ENCODE data around the gene APBA2.

Gene APBA2

GRCh38 chr15:28957606-28958498, 72.1 kb downstream of the APBA2 start:
- no peak overlapping the region for H3K9ac ChIP-seq (ENCODE audit: low read depth, low read length)
- H3K27me3 ChIP-seq (ENCODE audit: control insufficient read depth, insufficient read depth, low read length), result no peaks in the 10 kb centered on the region
- no peak overlapping the region for H3K4me3 ChIP-seq (ENCODE audit: low read depth, low read length)
- H3K9me3 ChIP-seq (ENCODE audit: control insufficient read depth, insufficient read depth, low read length), result no peaks in the 10 kb centered on the region
- H3K4me1 ChIP-seq (ENCODE audit: control insufficient read depth, insufficient read depth, low read length), result no peaks in the 10 kb centered on the region
- H3K36me3 ChIP-seq (ENCODE audit: control insufficient read depth, insufficient read depth, low read length), result no peaks in the 10 kb centered on the region

- Histone ChIP-seq H3K4me3 (ENCODE audit: low read depth, low read length) (no peak overlapping the region), H3K36me3 (ENCODE audit: control insufficient read depth, insufficient read depth, low read length) (no peaks in the 10 kb centered on the region), H3K4me1 (ENCODE audit: control insufficient read depth, insufficient read depth, low read length) (no peaks in the 10 kb centered on the region), H3K9me3 (ENCODE audit: control insufficient read depth, insufficient read depth, low read length) (no peaks in the 10 kb centered on the region), H3K9ac (ENCODE audit: low read depth, low read length) (no peak overlapping the region), H3K27me3 (ENCODE audit: control insufficient read depth, insufficient read depth, low read length) (no peaks in the 10 kb centered on the region)
Observed at GRCh38 chr15:28959326-28959725, 73.6 kb downstream of the APBA2 start.

- H3K9me3 ChIP-seq (ENCODE audit: control insufficient read depth, insufficient read depth, low read length), result no peaks in the 10 kb centered on the region
- no peak overlapping the region for H3K9ac ChIP-seq (ENCODE audit: low read depth, low read length)
- no peak overlapping the region for H3K4me3 ChIP-seq (ENCODE audit: low read depth, low read length)
- H3K36me3 ChIP-seq (ENCODE audit: control insufficient read depth, insufficient read depth, low read length), result no peaks in the 10 kb centered on the region
- no peaks in the 10 kb centered on the region for H3K27me3 ChIP-seq (ENCODE audit: control insufficient read depth, insufficient read depth, low read length)
- no peaks in the 10 kb centered on the region for H3K4me1 ChIP-seq (ENCODE audit: control insufficient read depth, insufficient read depth, low read length)
Observed at GRCh38 chr15:28960979-28961378, 75.2 kb downstream of the APBA2 start.

- Histone ChIP-seq H3K9me3 (ENCODE audit: control insufficient read depth, insufficient read depth, low read length) (no peaks in the 10 kb centered on the region), H3K36me3 (ENCODE audit: control insufficient read depth, insufficient read depth, low read length) (no peaks in the 10 kb centered on the region), H3K4me1 (ENCODE audit: control insufficient read depth, insufficient read depth, low read length) (no peaks in the 10 kb centered on the region), H3K27me3 (ENCODE audit: control insufficient read depth, insufficient read depth, low read length) (no peaks in the 10 kb centered on the region), H3K4me3 (ENCODE audit: low read depth, low read length) (no peak overlapping the region), H3K9ac (ENCODE audit: low read depth, low read length) (no peak overlapping the region)
Observed at GRCh38 chr15:28961391-28961790, 75.6 kb downstream of the APBA2 start.

DNA sequence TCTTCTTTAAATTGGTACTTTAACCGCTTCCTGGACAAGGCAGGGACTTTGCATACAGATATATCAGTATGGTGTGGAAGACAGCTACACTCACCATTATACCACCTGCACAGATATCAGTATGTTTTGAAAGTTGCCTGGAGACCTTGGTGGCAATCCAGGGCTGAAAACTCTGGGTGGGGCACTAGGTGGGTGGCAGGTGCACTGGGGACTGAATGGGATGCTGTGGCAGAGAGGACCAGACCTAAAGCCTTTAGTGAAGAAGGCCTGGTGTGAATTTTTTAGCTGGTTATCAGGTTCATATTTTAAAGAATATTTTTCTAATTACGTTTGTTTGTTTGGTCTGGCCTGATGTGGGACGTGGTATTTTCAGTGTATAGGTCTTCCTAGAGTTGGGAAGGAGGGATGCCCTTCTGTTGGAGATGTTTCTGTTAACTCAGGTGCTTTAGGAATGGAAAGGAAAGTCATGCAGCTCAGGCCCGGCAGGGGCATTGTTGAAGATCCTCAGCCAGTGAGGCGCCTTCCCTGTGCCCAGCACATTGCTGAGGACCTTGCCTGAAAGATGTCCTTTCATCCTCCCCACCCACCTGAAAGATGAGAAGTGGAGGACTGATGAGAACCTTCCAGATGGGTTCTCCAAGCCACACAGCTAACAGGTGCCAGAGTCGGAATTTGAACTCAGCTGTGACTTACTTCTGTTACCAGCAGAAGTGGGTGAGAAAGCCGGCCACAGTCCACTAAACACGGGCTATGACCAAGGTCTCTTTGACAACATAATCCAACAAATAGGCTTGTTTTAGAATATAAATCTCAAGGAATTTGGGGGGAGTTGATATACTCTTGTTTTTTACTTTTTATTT, 77.3 kb downstream of the APBA2 start:
- no peaks in the 10 kb centered on the region for H3K4me1 ChIP-seq (ENCODE audit: control insufficient read depth, insufficient read depth, low read length)
- H3K27me3 ChIP-seq (ENCODE audit: control insufficient read depth, insufficient read depth, low read length), result no peaks in the 10 kb centered on the region
- no peak overlapping the region for H3K4me3 ChIP-seq (ENCODE audit: low read depth, low read length)
- no peak overlapping the region for H3K9ac ChIP-seq (ENCODE audit: low read depth, low read length)
- H3K9me3 ChIP-seq (ENCODE audit: control insufficient read depth, insufficient read depth, low read length), result no peaks in the 10 kb centered on the region
- H3K36me3 ChIP-seq (ENCODE audit: control insufficient read depth, insufficient read depth, low read length), result no peaks in the 10 kb centered on the region

DNA sequence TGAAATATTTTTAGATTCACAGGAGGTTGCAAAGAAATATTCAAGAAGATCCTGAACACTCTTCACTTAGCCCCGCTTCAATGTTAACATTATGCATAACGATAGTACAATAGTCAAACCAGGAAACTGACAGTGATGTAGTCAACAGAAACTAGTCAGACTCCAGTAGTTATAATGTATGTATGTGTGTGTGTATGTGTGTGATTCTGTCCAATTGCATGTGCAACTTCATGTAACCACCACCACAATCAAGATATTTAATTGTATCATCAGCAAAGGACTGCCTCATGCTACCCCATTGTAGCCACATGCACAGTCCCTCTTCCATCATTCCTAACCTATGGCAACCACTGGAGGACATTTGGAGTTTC, 77.9 kb downstream of the APBA2 start:
- Histone ChIP-seq H3K36me3 (ENCODE audit: control insufficient read depth, insufficient read depth, low read length) (no peaks in the 10 kb centered on the region), H3K4me3 (ENCODE audit: low read depth, low read length) (no peak overlapping the region), H3K4me1 (ENCODE audit: control insufficient read depth, insufficient read depth, low read length) (no peaks in the 10 kb centered on the region), H3K9ac (ENCODE audit: low read depth, low read length) (no peak overlapping the region), H3K27me3 (ENCODE audit: control insufficient read depth, insufficient read depth, low read length) (no peaks in the 10 kb centered on the region), H3K9me3 (ENCODE audit: control insufficient read depth, insufficient read depth, low read length) (no peaks in the 10 kb centered on the region)

- no peaks in the 10 kb centered on the region for H3K36me3 ChIP-seq (ENCODE audit: control insufficient read depth, insufficient read depth, low read length)
- no peaks in the 10 kb centered on the region for H3K27me3 ChIP-seq (ENCODE audit: control insufficient read depth, insufficient read depth, low read length)
- H3K4me1 ChIP-seq (ENCODE audit: control insufficient read depth, insufficient read depth, low read length), result no peaks in the 10 kb centered on the region
Observed at GRCh38 chr15:28964098-28964497, 78.3 kb downstream of the APBA2 start.

GRCh38 chr15:28967066-28967465, 81.3 kb downstream of the APBA2 start:
- no peak overlapping the region for H3K9ac ChIP-seq (ENCODE audit: low read depth, low read length)
- no peak overlapping the region for H3K4me3 ChIP-seq (ENCODE audit: low read depth, low read length)
- no peaks in the 10 kb centered on the region for H3K27me3 ChIP-seq (ENCODE audit: control insufficient read depth, insufficient read depth, low read length)
- no peaks in the 10 kb centered on the region for H3K4me1 ChIP-seq (ENCODE audit: control insufficient read depth, insufficient read depth, low read length)
- no peaks in the 10 kb centered on the region for H3K9me3 ChIP-seq (ENCODE audit: control insufficient read depth, insufficient read depth, low read length)
- H3K36me3 ChIP-seq (ENCODE audit: control insufficient read depth, insufficient read depth, low read length), result no peaks in the 10 kb centered on the region

More at GRCh38 chr15:28964098-28964497, 78.3 kb downstream of the APBA2 start:
- H3K9me3 ChIP-seq (ENCODE audit: control insufficient read depth, insufficient read depth, low read length), result no peaks in the 10 kb centered on the region
- H3K4me3 ChIP-seq (ENCODE audit: low read depth, low read length), result no peak overlapping the region
- H3K9ac ChIP-seq (ENCODE audit: low read depth, low read length), result no peak overlapping the region

DNA sequence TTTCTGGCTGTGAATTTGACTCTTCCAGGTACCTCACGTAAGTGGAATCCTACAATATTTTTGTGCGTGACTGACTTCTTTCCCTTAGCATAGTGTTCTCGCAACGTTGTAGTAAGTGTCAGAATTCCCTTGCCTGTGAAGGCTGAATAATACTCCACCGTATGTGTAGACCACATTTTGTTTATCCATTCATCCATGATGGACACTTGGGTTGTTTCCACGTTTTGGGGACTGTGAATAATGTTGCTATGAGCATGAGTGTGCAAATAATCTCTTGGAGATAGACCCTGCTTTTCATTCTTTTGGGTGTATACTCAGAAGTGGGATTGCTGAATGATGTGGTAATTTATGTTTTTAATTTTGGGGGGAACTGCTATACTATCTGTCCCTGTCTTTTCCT, 82.2 kb downstream of the APBA2 start:
- H3K9ac ChIP-seq (ENCODE audit: low read depth, low read length), result no peak overlapping the region
- H3K4me1 ChIP-seq (ENCODE audit: control insufficient read depth, insufficient read depth, low read length), result no peaks in the 10 kb centered on the region
- no peaks in the 10 kb centered on the region for H3K9me3 ChIP-seq (ENCODE audit: control insufficient read depth, insufficient read depth, low read length)
- H3K4me3 ChIP-seq (ENCODE audit: low read depth, low read length), result no peak overlapping the region
- H3K27me3 ChIP-seq (ENCODE audit: control insufficient read depth, insufficient read depth, low read length), result no peaks in the 10 kb centered on the region
- no peaks in the 10 kb centered on the region for H3K36me3 ChIP-seq (ENCODE audit: control insufficient read depth, insufficient read depth, low read length)

- Histone ChIP-seq H3K36me3 (ENCODE audit: control insufficient read depth, insufficient read depth, low read length) (no peaks in the 10 kb centered on the region), H3K4me3 (ENCODE audit: low read depth, low read length) (no peak overlapping the region), H3K9me3 (ENCODE audit: control insufficient read depth, insufficient read depth, low read length) (no peaks in the 10 kb centered on the region), H3K4me1 (ENCODE audit: control insufficient read depth, insufficient read depth, low read length) (no peaks in the 10 kb centered on the region), H3K27me3 (ENCODE audit: control insufficient read depth, insufficient read depth, low read length) (no peaks in the 10 kb centered on the region), H3K9ac (ENCODE audit: low read depth, low read length) (no peak overlapping the region)
Observed at GRCh38 chr15:28969511-28970085, 83.8 kb downstream of the APBA2 start.

GRCh38 chr15:28974142-28974541, 88.4 kb downstream of the APBA2 start:
- no peak overlapping the region for H3K4me3 ChIP-seq (ENCODE audit: low read depth, low read length)
- H3K9me3 ChIP-seq (ENCODE audit: control insufficient read depth, insufficient read depth, low read length), result no peaks in the 10 kb centered on the region
- H3K27me3 ChIP-seq (ENCODE audit: control insufficient read depth, insufficient read depth, low read length), result no peaks in the 10 kb centered on the region
- H3K36me3 ChIP-seq (ENCODE audit: control insufficient read depth, insufficient read depth, low read length), result no peaks in the 10 kb centered on the region
- H3K9ac ChIP-seq (ENCODE audit: low read depth, low read length), result no peak overlapping the region
- H3K4me1 ChIP-seq (ENCODE audit: control insufficient read depth, insufficient read depth, low read length), result no peaks in the 10 kb centered on the region

Measured in iPS-15b (cell line).